ENCODE data around the gene CLSTN3. TPM values are rescaled to one million over a fixed set of nuclear protein-coding genes. Genes with fewer than 3 reads are reported as not detected.

CLSTN3 gene
- total and polyA plus RNA-seq, 2 of the 13 experiments (the other 11 are each of a cell fraction or from before 2014, with no cell fraction given) = 26.2 to 94.1 TPM

GRCh38 chr12:7162691-7163114 is 32.5 kb downstream of the CLSTN3 start:
- 0 out of 2 replicates have a peak, but pooled peaks cover 8% of the 10 kb centered on the region for H3K4me1 ChIP-seq (ENCODE audit: insufficient read depth, low read length)
- POLR2A ChIA-PET = no interaction called here
- peak; percentile 92 for ATAC-seq
- WGBS (ENCODE audit: low lambda C conversion rate) = 11% methylated on average over 18 of the region's 19 CpGs
- no peak overlapping the region; the same call in 1 of the 2 replicates for H3K4me2 ChIP-seq (ENCODE audit: low read depth, low read length)
- no peaks in the 10 kb centered on the region for H4K20me1 ChIP-seq (ENCODE audit: insufficient read depth, low read length)
- CTCF ChIA-PET (ENCODE audit: low intra/inter-chr PET ratio, low total read pairs) = interaction anchor here (0.8 to 1.1 kb wide), 3 partner anchors 18 to 102 kb away, joined by 3 to 5 read pairs (median 4); partner anchors contain the start of gene C1S
- H3K27ac ChIP-seq (ENCODE audit: extremely low read length, insufficient read depth, low read length) = no peak overlapping the region
- H3K9ac ChIP-seq (ENCODE audit: insufficient read depth, low read depth, low read length) = no peak overlapping the region
- in situ Hi-C loops (cut with HindIII; ENCODE audit: extremely low pct_ligation_motif_present, low pct_unique_long_range_greater_than_20kb) = no loop called here
- H3K79me2 ChIP-seq (ENCODE audit: insufficient read depth, low read length) = no peaks in the 10 kb centered on the region
- intact Hi-C loops (cut with micrococcal nuclease; ENCODE audit: unreplicated experiment) = loop anchor here (1.0 kb wide), 1 partner anchor 26 kb away; no protein-coding TSS in a partner anchor
- DNase-seq (ENCODE audit: low spot score) = peak; percentile 52
- BruUV-seq (replicated peaks) = no TSS peak
- H2AFZ ChIP-seq (ENCODE audit: low read length) = no peak overlapping the region
- H3K9me3 ChIP-seq (ENCODE audit: low read length) = peaks cover 12% of the 10 kb centered on the region; the same call in 1 of the 2 replicates
- H3K36me3 ChIP-seq (replicated peaks in 1 of 2; ENCODE audit: control insufficient read depth in 1 of 2, insufficient read depth in 2 of 2, low read length in 2 of 2) = 0 out of 5 replicates have a peak, but pooled peaks cover 0 to 1% of the 10 kb centered on the region in 2 experiments
- H3K27me3 ChIP-seq (ENCODE audit: control insufficient read depth in 1 of 2, insufficient read depth in 2 of 2, low read length in 2 of 2) = peaks cover 0 to 6% of the 10 kb centered on the region in 2 experiments; a peak in 2 of 5 replicates
- no peak overlapping the region; a peak in 1 of 6 replicates for H3K4me3 ChIP-seq (replicated peaks in 1 of 3; ENCODE audit: insufficient read depth in 1 of 3, low read depth in 2 of 3, low read length in 3 of 3)
- FAIRE-seq = peak; percentile 15
- TF ChIP-seq ZMAT5 (CRISPR knock-in tag; IDR thresholded peaks at IDR 0.05; ENCODE audit: borderline replicate concordance, low read depth) = no peak
- TF ChIP-seq ZMYM3 (CRISPR knock-in tag; IDR thresholded peaks at IDR 0.05) = no peak
- no peak for TF ChIP-seq SIX4 (CRISPR knock-in tag; IDR thresholded peaks at IDR 0.05)
- TF ChIP-seq MTERF4 (CRISPR knock-in tag; IDR thresholded peaks at IDR 0.05) = no peak
- 0 out of 2 replicates have a peak, but pooled peaks have one; percentile 19 for TF ChIP-seq ZNF354B (CRISPR knock-in tag; IDR thresholded peaks at IDR 0.05)
- no peak for TF ChIP-seq SNAI1 (CRISPR knock-in tag; IDR thresholded peaks at IDR 0.05; ENCODE audit: borderline replicate concordance)
- TF ChIP-seq NR2C2 (CRISPR knock-in tag; IDR thresholded peaks at IDR 0.05; ENCODE audit: borderline replicate concordance) = no peak
- TF ChIP-seq JUNB (CRISPR knock-in tag; IDR thresholded peaks at IDR 0.05; ENCODE audit: borderline replicate concordance) = no peak
- peak; percentile 73 for TF ChIP-seq RFX5 (IDR thresholded peaks at IDR 0.05; ENCODE audit: low read depth, low read length)
- no peak for TF ChIP-seq KDM4B (CRISPR knock-in tag; IDR thresholded peaks at IDR 0.05)
- TF ChIP-seq NCOA2 (CRISPR knock-in tag; IDR thresholded peaks at IDR 0.05) = no peak
- TF ChIP-seq JARID2 (CRISPR knock-in tag; IDR thresholded peaks at IDR 0.05; ENCODE audit: insufficient replicate concordance) = no peak
- no peak for TF ChIP-seq ZNF24 (IDR thresholded peaks at IDR 0.05)
- no peak for TF ChIP-seq ARNTL (CRISPR knock-in tag; IDR thresholded peaks at IDR 0.05)
- TF ChIP-seq ZBTB44 (CRISPR knock-in tag; IDR thresholded peaks at IDR 0.05) = no peak
- no peak for TF ChIP-seq ZNF224 (CRISPR knock-in tag; IDR thresholded peaks at IDR 0.05)
- TF ChIP-seq ZNF597 (CRISPR knock-in tag; IDR thresholded peaks at IDR 0.05) = no peak
- TF ChIP-seq ETV5 (CRISPR knock-in tag; IDR thresholded peaks at IDR 0.05; ENCODE audit: borderline replicate concordance) = 0 out of 2 replicates have a peak, but pooled peaks have one; percentile 15
- TF ChIP-seq KLF15 (CRISPR knock-in tag; IDR thresholded peaks at IDR 0.05; ENCODE audit: borderline replicate concordance) = no peak
- TF ChIP-seq TBX3 (IDR thresholded peaks at IDR 0.05; ENCODE audit: borderline replicate concordance) = no peak
- no peak for TF ChIP-seq ZNF879 (CRISPR knock-in tag; IDR thresholded peaks at IDR 0.05)
- no peak for TF ChIP-seq RXRB (CRISPR knock-in tag; IDR thresholded peaks at IDR 0.05; ENCODE audit: borderline replicate concordance)

Data from HepG2 (cell line).